Measurements from ENCODE around the gene BBS5.
A peak's percentile ranks its signal among the peaks of the same experiment; 100 is the strongest.

Gene BBS5

DNA sequence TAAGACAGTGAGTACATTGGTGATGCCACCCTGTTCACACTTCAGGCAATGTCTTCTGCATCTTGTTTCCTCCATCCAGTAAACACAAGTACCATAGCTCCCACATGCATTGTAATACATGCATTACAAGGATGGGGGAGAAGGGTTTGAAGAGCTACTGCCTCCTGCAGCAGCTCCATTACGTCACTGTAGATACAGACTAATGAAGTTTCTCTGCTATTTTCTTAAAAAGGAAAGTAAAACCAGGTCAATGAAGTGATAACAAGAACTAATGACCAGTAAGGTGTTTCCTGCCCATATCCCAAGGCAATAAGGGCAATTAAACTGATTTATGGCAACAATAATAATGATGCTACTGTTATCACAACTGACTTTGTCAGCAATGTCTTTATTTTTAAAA is 18.2 kb upstream of the BBS5 start:
- H3K27ac ChIP-seq (ENCODE audit: insufficient read depth, low read length, poor library complexity, severe bottlenecking): no peak overlapping the region
- H3K9me3 ChIP-seq (ENCODE audit: control insufficient read depth, low read length): no peaks in the 10 kb centered on the region
- no peak overlapping the region for H3K4me3 ChIP-seq (ENCODE audit: insufficient read depth, low read depth, low read length, poor library complexity, severe bottlenecking)
- H3K27me3 ChIP-seq (replicated peaks; ENCODE audit: control insufficient read depth, insufficient read depth, low read length, poor library complexity, severe bottlenecking): no peaks in the 10 kb centered on the region
- H3K4me1 ChIP-seq (ENCODE audit: control insufficient read depth, insufficient read depth, low read length, poor library complexity, severe bottlenecking): no peaks in the 10 kb centered on the region
- DNase-seq: no peak
- no peaks in the 10 kb centered on the region for H3K36me3 ChIP-seq (ENCODE audit: control insufficient read depth, insufficient read depth, low read length)

DNA sequence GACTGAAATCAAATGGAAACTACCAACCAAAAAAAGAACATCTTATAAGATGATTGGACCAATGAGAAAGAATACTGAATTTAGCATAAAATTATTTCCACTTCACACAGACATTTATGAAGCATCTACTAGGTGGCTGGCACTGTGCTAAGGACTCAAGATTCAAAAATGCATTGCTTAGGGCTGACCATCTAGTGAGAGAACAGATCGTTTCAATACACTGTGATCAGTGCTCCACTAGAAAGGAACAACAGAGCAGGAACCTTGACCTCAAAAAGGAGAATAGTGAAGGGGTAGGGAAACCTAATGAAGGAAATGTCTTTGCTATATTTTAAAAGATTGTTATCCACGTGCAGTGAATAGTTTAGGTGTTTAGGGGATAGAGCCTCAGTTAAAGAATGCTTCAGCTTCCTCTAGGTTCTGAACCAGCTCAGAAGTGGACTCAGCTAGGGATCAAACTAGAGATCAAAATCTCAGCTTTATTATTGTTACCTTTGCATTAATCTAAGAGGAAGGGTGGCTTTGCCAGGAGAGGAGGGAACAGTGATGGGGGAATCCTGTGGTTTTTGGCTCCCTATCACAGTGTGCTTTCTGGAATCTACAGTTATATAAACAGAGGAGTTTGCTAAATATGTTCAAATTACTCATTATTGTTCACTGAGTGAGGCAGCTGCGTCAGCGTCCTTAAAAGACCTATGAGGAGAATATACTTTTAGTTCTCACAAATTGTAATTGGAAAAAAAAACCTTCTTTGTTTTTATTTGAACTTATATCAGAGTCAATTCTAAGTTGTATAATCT is 16.2 kb upstream of the BBS5 start:
- Histone ChIP-seq H3K27me3 (replicated peaks; ENCODE audit: control insufficient read depth, insufficient read depth, low read length, poor library complexity, severe bottlenecking) (no peaks in the 10 kb centered on the region), H3K27ac (ENCODE audit: insufficient read depth, low read length, poor library complexity, severe bottlenecking) (no peak overlapping the region), H3K9me3 (ENCODE audit: control insufficient read depth, low read length) (no peaks in the 10 kb centered on the region), H3K4me1 (ENCODE audit: control insufficient read depth, insufficient read depth, low read length, poor library complexity, severe bottlenecking) (no peaks in the 10 kb centered on the region), H3K36me3 (ENCODE audit: control insufficient read depth, insufficient read depth, low read length) (no peaks in the 10 kb centered on the region), H3K4me3 (ENCODE audit: insufficient read depth, low read depth, low read length, poor library complexity, severe bottlenecking) (no peak overlapping the region)
- DNase-seq: no peak

- no peaks in the 10 kb centered on the region for H3K36me3 ChIP-seq (ENCODE audit: control insufficient read depth, insufficient read depth, low read length)
- no peaks in the 10 kb centered on the region for H3K4me1 ChIP-seq (ENCODE audit: control insufficient read depth, insufficient read depth, low read length, poor library complexity, severe bottlenecking)
- no peak for DNase-seq
- no peaks in the 10 kb centered on the region for H3K9me3 ChIP-seq (ENCODE audit: control insufficient read depth, low read length)
- H3K27ac ChIP-seq (ENCODE audit: insufficient read depth, low read length, poor library complexity, severe bottlenecking): no peak overlapping the region
- H3K27me3 ChIP-seq (replicated peaks; ENCODE audit: control insufficient read depth, insufficient read depth, low read length, poor library complexity, severe bottlenecking): no peaks in the 10 kb centered on the region
- H3K4me3 ChIP-seq (ENCODE audit: insufficient read depth, low read depth, low read length, poor library complexity, severe bottlenecking): no peak overlapping the region
These were observed 14.8 kb upstream of the BBS5 start for GRCh38 chr2:169464466-169464865.

- DNase-seq: no peak
- Histone ChIP-seq H3K27me3 (replicated peaks; ENCODE audit: control insufficient read depth, insufficient read depth, low read length, poor library complexity, severe bottlenecking) (no peaks in the 10 kb centered on the region), H3K4me3 (ENCODE audit: insufficient read depth, low read depth, low read length, poor library complexity, severe bottlenecking) (no peak overlapping the region), H3K9me3 (ENCODE audit: control insufficient read depth, low read length) (no peaks in the 10 kb centered on the region), H3K4me1 (ENCODE audit: control insufficient read depth, insufficient read depth, low read length, poor library complexity, severe bottlenecking) (no peaks in the 10 kb centered on the region), H3K27ac (ENCODE audit: insufficient read depth, low read length, poor library complexity, severe bottlenecking) (no peak overlapping the region), H3K36me3 (ENCODE audit: control insufficient read depth, insufficient read depth, low read length) (no peaks in the 10 kb centered on the region)
These were observed 14.4 kb upstream of the BBS5 start for GRCh38 chr2:169464882-169465281.

DNA sequence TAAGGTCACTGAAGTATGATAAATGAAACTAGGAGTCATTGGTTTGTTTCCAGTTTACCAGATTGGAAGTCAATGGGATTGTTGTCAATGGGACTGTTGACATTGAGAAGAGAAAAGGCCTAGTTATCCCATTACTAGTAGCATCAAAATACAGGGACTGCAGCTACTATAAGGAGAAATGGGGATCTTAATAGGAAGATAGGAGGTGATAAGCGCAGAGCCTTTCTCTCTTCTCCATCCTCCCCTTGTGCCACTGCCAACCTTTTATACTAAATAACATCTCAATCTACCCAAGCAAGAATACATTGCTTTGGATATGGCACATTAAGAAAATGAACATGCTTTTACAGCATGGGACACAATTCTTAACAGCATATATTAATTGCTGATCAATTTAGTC is 10.5 kb upstream of the BBS5 start:
- Histone ChIP-seq H3K4me1 (ENCODE audit: control insufficient read depth, insufficient read depth, low read length, poor library complexity, severe bottlenecking) (no peaks in the 10 kb centered on the region), H3K9me3 (ENCODE audit: control insufficient read depth, low read length) (no peaks in the 10 kb centered on the region), H3K27ac (ENCODE audit: insufficient read depth, low read length, poor library complexity, severe bottlenecking) (no peak overlapping the region), H3K4me3 (ENCODE audit: insufficient read depth, low read depth, low read length, poor library complexity, severe bottlenecking) (no peak overlapping the region), H3K36me3 (ENCODE audit: control insufficient read depth, insufficient read depth, low read length) (no peaks in the 10 kb centered on the region), H3K27me3 (replicated peaks; ENCODE audit: control insufficient read depth, insufficient read depth, low read length, poor library complexity, severe bottlenecking) (no peaks in the 10 kb centered on the region)
- DNase-seq: no peak

DNA sequence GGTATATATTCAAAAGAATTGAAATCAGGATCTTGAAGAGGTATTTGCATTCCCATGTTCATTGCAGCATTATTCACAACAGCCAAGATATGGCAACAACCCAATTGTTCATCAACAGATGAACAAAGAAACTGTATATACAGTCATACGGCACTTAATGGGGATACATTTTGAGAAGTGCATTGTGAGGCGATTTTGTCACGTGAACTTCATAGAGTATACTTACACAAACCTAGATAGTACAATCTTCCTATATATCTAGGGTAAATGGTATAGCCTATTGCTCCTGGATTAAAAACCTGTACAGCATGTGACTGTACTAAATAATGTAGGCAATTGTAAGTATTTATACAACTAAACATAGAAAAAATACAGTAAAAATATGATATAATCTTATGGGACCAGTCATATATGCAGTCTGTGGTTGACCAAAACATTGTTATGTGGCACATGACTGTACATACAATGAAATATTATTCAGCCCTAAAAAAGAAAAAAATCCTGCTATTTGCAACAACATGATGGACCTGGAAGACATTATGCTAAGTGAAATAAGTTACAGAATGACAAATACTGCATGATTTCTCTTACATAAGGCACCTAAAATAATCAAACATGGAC is 9.2 kb upstream of the BBS5 start:
- no peaks in the 10 kb centered on the region for H3K27me3 ChIP-seq (replicated peaks; ENCODE audit: control insufficient read depth, insufficient read depth, low read length, poor library complexity, severe bottlenecking)
- H3K9me3 ChIP-seq (ENCODE audit: control insufficient read depth, low read length): no peaks in the 10 kb centered on the region
- DNase-seq: no peak
- H3K4me1 ChIP-seq (ENCODE audit: control insufficient read depth, insufficient read depth, low read length, poor library complexity, severe bottlenecking): no peaks in the 10 kb centered on the region
- H3K36me3 ChIP-seq (ENCODE audit: control insufficient read depth, insufficient read depth, low read length): no peaks in the 10 kb centered on the region
- no peak overlapping the region for H3K4me3 ChIP-seq (ENCODE audit: insufficient read depth, low read depth, low read length, poor library complexity, severe bottlenecking)
- H3K27ac ChIP-seq (ENCODE audit: insufficient read depth, low read length, poor library complexity, severe bottlenecking): no peak overlapping the region

GRCh38 chr2:169472249-169472648 is 7.0 kb upstream of the BBS5 start:
- Histone ChIP-seq H3K36me3 (ENCODE audit: control insufficient read depth, insufficient read depth, low read length) (no peaks in the 10 kb centered on the region), H3K27me3 (replicated peaks; ENCODE audit: control insufficient read depth, insufficient read depth, low read length, poor library complexity, severe bottlenecking) (no peaks in the 10 kb centered on the region), H3K9me3 (ENCODE audit: control insufficient read depth, low read length) (no peaks in the 10 kb centered on the region), H3K27ac (ENCODE audit: insufficient read depth, low read length, poor library complexity, severe bottlenecking) (no peak overlapping the region), H3K4me1 (ENCODE audit: control insufficient read depth, insufficient read depth, low read length, poor library complexity, severe bottlenecking) (no peaks in the 10 kb centered on the region), H3K4me3 (ENCODE audit: insufficient read depth, low read depth, low read length, poor library complexity, severe bottlenecking) (no peak overlapping the region)
- DNase-seq: no peak

GRCh38 chr2:169476459-169476858 is 2.8 kb upstream of the BBS5 start:
- Histone ChIP-seq H3K9me3 (ENCODE audit: control insufficient read depth, low read length) (no peaks in the 10 kb centered on the region), H3K27me3 (replicated peaks; ENCODE audit: control insufficient read depth, insufficient read depth, low read length, poor library complexity, severe bottlenecking) (no peaks in the 10 kb centered on the region)

DNA sequence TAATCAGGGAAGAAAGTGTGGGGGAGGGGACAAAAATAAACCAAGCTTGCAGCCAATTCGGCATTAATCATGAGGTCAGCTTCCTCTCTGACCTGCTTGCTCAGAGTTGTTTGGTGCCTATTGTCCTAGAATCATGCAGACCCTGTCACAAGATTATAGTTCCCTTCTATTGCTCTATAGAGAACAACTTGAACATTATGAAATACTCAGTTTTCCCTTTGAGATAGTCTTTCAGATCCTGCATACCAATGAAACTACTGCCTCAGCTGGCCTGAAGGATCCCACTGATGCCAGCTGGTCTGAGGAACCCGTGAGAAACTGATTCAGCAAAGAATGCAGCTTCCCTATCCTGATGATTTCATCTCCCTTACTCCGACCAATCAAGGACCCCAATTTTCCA is 955 bp upstream of the BBS5 start:
- DNase-seq: no peak
- H3K9me3 ChIP-seq (ENCODE audit: control insufficient read depth, low read length): no peaks in the 10 kb centered on the region
- no peak overlapping the region for H3K27ac ChIP-seq (ENCODE audit: insufficient read depth, low read length, poor library complexity, severe bottlenecking)
- no peaks in the 10 kb centered on the region for H3K27me3 ChIP-seq (replicated peaks; ENCODE audit: control insufficient read depth, insufficient read depth, low read length, poor library complexity, severe bottlenecking)
- H3K36me3 ChIP-seq (ENCODE audit: control insufficient read depth, insufficient read depth, low read length): peaks cover 3% of the 10 kb centered on the region
- H3K4me3 ChIP-seq (ENCODE audit: insufficient read depth, low read depth, low read length, poor library complexity, severe bottlenecking): no peak overlapping the region
- H3K4me1 ChIP-seq (ENCODE audit: control insufficient read depth, insufficient read depth, low read length, poor library complexity, severe bottlenecking): no peaks in the 10 kb centered on the region

More at GRCh38 chr2:169476459-169476858, 2.8 kb upstream of the BBS5 start:
- DNase-seq: no peak
- Histone ChIP-seq H3K36me3 (ENCODE audit: control insufficient read depth, insufficient read depth, low read length) (no peaks in the 10 kb centered on the region), H3K27ac (ENCODE audit: insufficient read depth, low read length, poor library complexity, severe bottlenecking) (no peak overlapping the region), H3K4me3 (ENCODE audit: insufficient read depth, low read depth, low read length, poor library complexity, severe bottlenecking) (no peak overlapping the region), H3K4me1 (ENCODE audit: control insufficient read depth, insufficient read depth, low read length, poor library complexity, severe bottlenecking) (no peaks in the 10 kb centered on the region)

DNA sequence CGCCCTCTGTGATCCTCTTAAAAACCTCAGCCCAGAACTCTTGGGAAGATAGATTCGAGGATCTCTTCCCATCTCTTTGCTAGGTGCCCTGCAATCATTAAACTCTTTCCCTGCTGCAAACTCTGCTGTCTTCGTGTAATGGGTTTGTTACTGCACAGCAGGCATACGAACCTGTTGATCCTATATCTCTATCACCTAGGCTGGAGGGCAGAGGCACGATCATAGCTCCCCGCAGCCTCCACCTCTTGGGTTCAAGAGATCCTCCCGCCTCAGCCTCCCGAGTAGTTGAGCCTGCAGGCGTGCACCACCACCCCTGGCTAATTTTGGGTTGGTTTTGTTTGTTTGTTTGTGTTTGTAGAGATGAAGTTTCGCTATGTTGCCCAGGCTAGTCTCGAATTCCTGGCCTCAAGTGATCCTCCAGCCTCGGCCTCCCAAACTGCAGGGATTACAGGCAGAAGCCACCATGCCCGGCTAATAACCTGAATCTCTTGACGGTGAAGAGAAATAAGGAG is 493 bp upstream of the BBS5 start:
- Histone ChIP-seq H3K27me3 (replicated peaks; ENCODE audit: control insufficient read depth, insufficient read depth, low read length, poor library complexity, severe bottlenecking) (no peaks in the 10 kb centered on the region), H3K9me3 (ENCODE audit: control insufficient read depth, low read length) (no peaks in the 10 kb centered on the region), H3K4me3 (ENCODE audit: insufficient read depth, low read depth, low read length, poor library complexity, severe bottlenecking) (peak overlapping the region; percentile 90), H3K36me3 (ENCODE audit: control insufficient read depth, insufficient read depth, low read length) (peaks cover 3% of the 10 kb centered on the region), H3K4me1 (ENCODE audit: control insufficient read depth, insufficient read depth, low read length, poor library complexity, severe bottlenecking) (no peaks in the 10 kb centered on the region), H3K27ac (ENCODE audit: insufficient read depth, low read length, poor library complexity, severe bottlenecking) (peak overlapping the region; percentile 56)
- DNase-seq: no peak
